Measurements from ENCODE around the gene ANO7. TPM values are rescaled to one million over a fixed set of nuclear protein-coding genes. Genes with fewer than 3 reads are reported as not detected.
A peak's percentile ranks its signal among the peaks of the same experiment; 100 is the strongest.

The ANO7 gene
- total and polyA plus RNA-seq, 8 donors: 1.3 to 2.8 (median 2.1) TPM

- no peak for ATAC-seq
- Histone ChIP-seq H3K4me1 (peaks cover 0 to 10% of the 10 kb centered on the region in 2 donors), H3K4me3 (no peak overlapping the region), H3K27me3 (no peaks in the 10 kb centered on the region), H3K27ac (no peak overlapping the region), H3K36me3 (peaks cover 0 to 83% of the 10 kb centered on the region in 2 donors), H3K9me3 (no peaks in the 10 kb centered on the region)
- intact Hi-C loops (cut with DNase I): no loop called here
- TF ChIP-seq CTCF (IDR thresholded peaks at IDR 0.05): no peak
- peak in 1 of 4 donors; percentile 43 for DNase-seq
These were observed 39.8 kb downstream of the ANO7 start for GRCh38 chr2:241228081-241228859.

- H3K4me3 ChIP-seq: no peak overlapping the region
- no peaks in the 10 kb centered on the region for H3K9me3 ChIP-seq
- H3K4me1 ChIP-seq: peaks cover 0 to 5% of the 10 kb centered on the region in 2 donors
- no peak for ATAC-seq
- no peak for DNase-seq
- no peak for TF ChIP-seq CTCF (IDR thresholded peaks at IDR 0.05)
- H3K36me3 ChIP-seq: peaks cover 0 to 90% of the 10 kb centered on the region in 2 donors
- intact Hi-C loops (cut with DNase I): no loop called here
- no peak overlapping the region for H3K27ac ChIP-seq
- H3K27me3 ChIP-seq: no peaks in the 10 kb centered on the region
These were observed 40.5 kb downstream of the ANO7 start for GRCh38 chr2:241228860-241229516.

GRCh38 chr2:241229563-241230401 lies 41.3 kb downstream of the ANO7 start:
- peaks cover 0 to 98% of the 10 kb centered on the region in 2 donors for H3K36me3 ChIP-seq
- H3K9me3 ChIP-seq: no peaks in the 10 kb centered on the region
- ATAC-seq: no peak
- no peak for DNase-seq
- intact Hi-C loops (cut with DNase I): no loop called here
- H3K4me3 ChIP-seq: no peak overlapping the region
- no peaks in the 10 kb centered on the region for H3K4me1 ChIP-seq
- no peak overlapping the region for H3K27ac ChIP-seq
- no peaks in the 10 kb centered on the region for H3K27me3 ChIP-seq
- no peak for TF ChIP-seq CTCF (IDR thresholded peaks at IDR 0.05)

GRCh38 chr2:241230435-241230834 lies 42.0 kb downstream of the ANO7 start:
- Histone ChIP-seq H3K9me3 (no peaks in the 10 kb centered on the region), H3K27me3 (no peaks in the 10 kb centered on the region), H3K4me1 (no peaks in the 10 kb centered on the region), H3K27ac (no peak overlapping the region), H3K36me3 (peaks cover 0 to 100% of the 10 kb centered on the region in 2 donors), H3K4me3 (no peak overlapping the region)
- intact Hi-C loops (cut with DNase I): no loop called here
- TF ChIP-seq CTCF (IDR thresholded peaks at IDR 0.05): no peak
- ATAC-seq (no peak), DNase-seq (no peak)

Data from left lung (tissue), 10 donors.